Sciatic nerve (tissue), 2 donors: ENCODE data around the gene UNC13B. TPM values are rescaled to one million over a fixed set of nuclear protein-coding genes. Genes with fewer than 3 reads are reported as not detected.
"Not testable (repeated sequence)": the region's sequence is repeated elsewhere in the genome, so short reads cannot be mapped to it uniquely, and the experiment has no call there.

Experiments used
- ATAC-seq: fragments of 200-7000 bp; cut with Tn5 transposase; one replicate; pipeline ENCODE4 v1.9.1; 2020; ENCODE audit warnings: mild to moderate bottlenecking, moderate library complexity
- DNase-seq: peaks from one replicate; pipeline ENCODE4 v3.0.0-alpha.2; 2020; ENCODE audit warnings: low spot score
- intact Hi-C: fragments of 100-400 bp; cut with DNase I; formaldehyde crosslinking; loops from one replicate; pipeline ENCODE4 v1.14.2; 2022
- total RNA-seq: library from RNA; stranded (reverse); fragmentation: NEBNext Ultra II Directional; extraction: Animal tissue kit (Norgen Biotek cat#: 25700); gene quantifications from one replicate; pipeline ENCODE4 v1.2.1, GENCODE V29; 2021
- donor health status: DM: no; HTN: no; CAD: no.
- donor health status: DM: no; HTN: no; CAD: no.

The UNC13B gene
- 36.2 TPM for total RNA-seq

DNA sequence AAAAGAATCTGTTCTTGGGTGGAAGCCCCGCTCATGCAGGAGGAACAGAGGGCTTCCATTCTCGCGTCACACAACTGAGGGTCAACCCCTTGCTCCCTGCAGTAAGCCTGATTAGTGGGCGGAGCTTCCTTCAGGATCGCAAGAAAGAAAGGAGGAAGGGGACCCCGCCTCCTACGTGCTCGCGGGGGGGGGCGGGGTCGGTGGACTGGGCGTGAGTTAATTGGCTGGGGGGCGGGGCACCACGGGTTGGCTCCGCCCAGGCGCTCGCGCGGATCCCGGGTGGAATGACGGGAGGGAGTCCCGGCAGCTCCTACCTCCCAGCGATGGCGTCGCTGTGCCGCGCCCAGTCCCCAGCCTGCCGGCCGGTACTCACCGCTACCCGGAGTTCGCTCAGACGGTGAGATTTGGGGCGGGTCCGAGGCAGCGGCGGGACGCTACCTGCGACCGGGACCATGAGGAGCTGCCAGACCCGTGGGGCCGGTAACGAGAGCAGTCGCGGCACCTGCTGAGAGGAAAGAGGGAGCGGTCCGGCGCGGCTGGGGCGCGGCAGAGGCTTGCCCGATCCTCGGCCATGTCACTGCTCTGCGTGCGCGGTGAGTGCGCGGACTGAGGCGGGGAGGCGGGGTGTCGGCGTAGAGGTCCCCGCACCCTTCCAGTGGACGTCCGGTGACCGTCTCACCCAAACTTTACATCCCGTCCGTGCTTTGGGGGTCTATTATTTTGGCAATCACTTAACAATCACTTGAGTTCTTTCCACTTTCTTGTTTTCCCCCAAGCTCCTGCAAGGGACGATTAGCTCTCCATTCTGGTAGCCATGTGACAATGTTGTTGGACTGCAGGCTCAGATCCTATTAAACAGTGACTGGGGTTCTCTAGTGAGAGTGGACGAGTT lies at the start of gene UNC13B:
Gene UNC13B (plus strand): TSS at position 297 of the 892 bp plus-strand sequence. CDS start 275 bp downstream, at position 572.
- DNase-seq (peak; percentile 97), ATAC-seq (peak; percentile 100)
- intact Hi-C loops, result no loop called here

DNA sequence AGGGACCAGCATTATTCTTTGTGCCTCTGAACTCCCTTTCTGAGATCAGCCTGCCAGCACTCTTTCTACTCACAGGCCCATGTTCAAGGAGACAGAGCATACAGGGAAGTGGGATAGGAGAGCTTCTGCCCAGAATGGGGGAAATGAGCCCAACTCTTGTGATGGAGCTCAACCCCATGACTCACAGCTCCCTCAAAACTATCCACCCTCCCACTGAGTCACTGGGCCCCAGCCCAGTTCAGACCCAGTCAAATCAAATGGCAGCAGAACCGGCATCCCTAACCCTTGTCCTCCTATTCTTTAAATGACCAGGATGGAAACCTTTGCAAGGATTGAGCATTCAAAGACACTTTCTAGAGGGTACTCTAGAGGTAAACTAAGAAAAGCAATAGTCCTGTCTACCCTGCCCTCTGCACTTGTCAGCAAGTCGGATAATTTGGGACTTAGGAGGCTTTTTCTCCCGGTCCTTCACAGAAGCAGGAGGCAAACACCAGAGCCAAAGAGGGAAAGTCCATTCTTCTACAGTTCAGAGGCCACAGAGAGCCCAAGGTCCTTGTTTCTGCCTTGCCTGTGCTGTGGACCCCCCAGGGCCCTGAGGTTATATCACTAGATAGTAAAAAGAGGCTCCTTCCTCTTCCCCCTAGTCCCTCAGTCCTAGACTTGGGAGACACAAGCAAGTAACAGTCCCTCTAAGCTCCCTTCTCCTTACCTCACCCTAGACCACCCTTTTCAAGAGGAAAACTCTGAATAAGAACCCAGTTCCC lies 49.4 kb upstream of the UNC13B start:
- intact Hi-C loops, result no loop called here
- ATAC-seq (no peak), DNase-seq (no peak)

DNA sequence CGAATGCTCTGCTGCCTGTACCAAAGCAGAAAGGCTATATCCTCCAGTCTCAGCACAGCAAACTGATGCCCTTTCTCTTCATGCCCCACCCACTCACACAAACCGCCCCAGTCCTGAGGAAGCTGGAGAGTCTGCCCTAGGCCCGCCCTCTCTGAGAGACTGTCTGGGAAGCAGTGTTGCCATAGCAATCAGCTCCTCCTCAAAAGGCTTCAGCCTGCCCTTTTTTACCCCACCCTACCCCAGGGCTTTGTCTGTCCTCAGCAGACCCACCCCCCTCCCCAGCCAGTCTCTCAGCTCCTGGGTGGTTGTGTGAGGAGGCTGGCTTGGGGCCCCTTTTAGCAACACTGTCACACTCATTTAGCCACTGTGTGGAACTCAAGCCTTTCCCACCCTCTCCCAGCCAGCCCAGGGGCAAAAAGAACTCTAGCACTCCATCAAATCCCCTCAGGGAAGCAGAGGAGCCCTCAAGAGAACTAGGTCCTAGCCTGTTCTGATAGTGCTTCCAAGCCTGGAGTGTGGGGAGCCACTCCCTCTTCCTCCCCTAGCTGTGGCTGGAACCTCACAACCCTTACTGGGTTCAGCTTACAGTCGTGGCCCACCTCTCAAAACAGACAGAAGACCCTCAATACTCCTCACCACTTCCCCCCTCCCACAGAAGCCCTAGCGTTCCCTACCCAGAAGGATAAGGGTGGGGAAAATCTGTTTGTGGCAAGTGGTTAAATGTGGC lies 47.5 kb upstream of the UNC13B start:
- peak; percentile 59 for ATAC-seq
- intact Hi-C loops, result no loop called here
- DNase-seq, result peak; percentile 90

DNA sequence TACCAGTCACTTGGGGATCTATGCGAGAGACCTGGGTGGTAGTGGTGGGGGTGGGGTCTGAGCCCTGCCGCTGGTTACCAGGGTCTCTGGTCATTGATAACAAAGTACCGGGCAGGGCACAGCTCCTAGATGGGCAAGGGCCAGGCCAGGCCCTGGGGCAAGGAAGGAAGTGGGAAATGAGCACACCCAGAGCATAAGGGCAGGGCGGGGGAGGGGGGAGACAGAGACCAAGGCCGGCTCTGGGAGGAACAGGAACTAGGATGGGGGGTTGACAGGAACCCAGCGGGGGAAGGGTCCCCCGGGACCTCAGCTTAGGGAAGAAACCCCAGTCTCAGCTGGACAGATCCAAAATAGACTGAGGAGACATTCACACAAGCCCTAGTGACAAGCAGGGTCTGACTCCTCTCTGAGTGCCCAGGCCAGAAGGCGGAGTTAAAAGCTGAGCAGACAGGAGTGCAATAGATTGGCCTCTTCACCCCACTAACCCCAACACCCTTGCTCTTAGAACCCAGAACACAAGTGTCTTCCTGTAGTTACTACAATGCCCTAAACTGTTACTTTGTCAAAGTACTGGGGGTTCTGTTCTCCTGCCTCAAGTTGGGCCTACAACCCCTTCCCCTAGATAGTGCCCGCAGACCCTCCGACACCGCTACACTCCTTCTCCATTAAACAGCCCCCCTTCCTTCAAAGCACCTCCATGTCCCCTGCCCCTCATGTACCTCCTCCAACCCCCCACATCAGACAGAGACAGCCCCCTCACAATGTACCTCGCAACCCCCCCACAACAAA lies 46.8 kb upstream of the UNC13B start:
- DNase-seq (peak; percentile 79), ATAC-seq (peak; percentile 3)
- intact Hi-C loops, result loop anchor here (5.0 kb wide), 2 partner anchors 147 to 362 kb away; no protein-coding TSS in a partner anchor

- peak; percentile 97 for DNase-seq
- peak; percentile 82 for ATAC-seq
- intact Hi-C loops, result loop anchor here (5.0 kb wide), 2 partner anchors 146 to 361 kb away; no protein-coding TSS in a partner anchor
These were observed 45.9 kb upstream of the UNC13B start, which contains the start of gene ATOSB for GRCh38 chr9:35115680-35116538. Gene ATOSB, minus strand, starts transcription at chr9:35115862. Its CDS starts 7,588 bp downstream, at chr9:35108274.

- intact Hi-C loops, result loop anchor here (5.0 kb wide), 2 partner anchors 146 to 361 kb away; no protein-coding TSS in a partner anchor
- DNase-seq (no peak), ATAC-seq (peak; percentile 6)
These were observed 45.3 kb upstream of the UNC13B start for GRCh38 chr9:35116539-35116897.

GRCh38 chr9:35116898-35117551 lies 44.8 kb upstream of the UNC13B start:
- intact Hi-C loops, result loop anchor here (5.0 kb wide), 2 partner anchors 145 to 360 kb away; no protein-coding TSS in a partner anchor
- ATAC-seq (peak; percentile 87), DNase-seq (peak; percentile 95)

GRCh38 chr9:35134920-35135319 lies 26.9 kb upstream of the UNC13B start:
- intact Hi-C loops, result no loop called here
- ATAC-seq (no peak), DNase-seq (no peak)

GRCh38 chr9:35135988-35136387 lies 25.8 kb upstream of the UNC13B start:
- DNase-seq (no peak), ATAC-seq (no peak)
- intact Hi-C loops, result no loop called here

GRCh38 chr9:35136866-35137265 lies 24.9 kb upstream of the UNC13B start:
- no peak for DNase-seq

DNA sequence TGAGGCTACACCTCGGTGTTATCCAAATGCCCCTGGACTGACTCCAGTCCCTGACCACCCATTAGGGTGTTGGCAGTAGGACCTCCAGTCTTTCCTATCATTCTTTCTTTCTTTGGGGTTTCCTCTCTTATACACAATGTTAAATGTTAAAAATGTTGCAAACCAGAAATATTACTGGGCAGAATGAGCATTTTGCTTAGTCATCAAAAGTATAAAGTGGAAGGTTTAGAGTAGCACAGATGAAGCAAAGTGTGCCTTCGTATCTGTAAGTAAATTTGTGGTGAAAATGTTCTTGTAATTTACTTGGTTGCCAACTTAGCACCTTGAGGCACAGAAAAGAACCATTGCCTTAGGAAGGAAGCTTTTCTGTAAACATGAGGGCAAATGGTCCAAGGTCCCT lies 21.7 kb upstream of the UNC13B start:
- intact Hi-C loops, result loop anchor here (10.0 kb wide), 1 partner anchor 135 kb away; no protein-coding TSS in a partner anchor
- DNase-seq, result no peak
- no peak for ATAC-seq

More at GRCh38 chr9:35136866-35137265, 24.9 kb upstream of the UNC13B start:
- ATAC-seq, result no peak
- intact Hi-C loops, result no loop called here

DNA sequence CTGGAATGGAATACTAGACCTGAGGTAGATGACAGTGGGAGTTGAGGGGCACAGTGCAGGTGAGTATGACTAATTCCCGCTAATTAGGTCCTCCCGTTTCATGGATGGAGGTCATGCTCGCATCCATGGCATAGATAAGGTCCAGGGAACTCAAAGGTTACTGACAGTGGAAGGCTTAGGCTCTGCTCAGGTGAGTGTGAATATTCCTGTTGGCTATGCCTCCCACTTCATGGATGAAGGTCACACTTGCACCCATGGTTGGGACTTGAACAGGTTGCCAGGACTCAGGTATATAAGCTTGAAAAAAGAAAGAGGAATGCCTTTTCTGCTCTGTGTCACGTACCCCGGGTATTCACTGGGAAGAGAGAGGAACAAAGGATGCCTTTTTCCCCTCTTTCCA lies 19.8 kb upstream of the UNC13B start:
- DNase-seq (no peak), ATAC-seq (no peak)
- intact Hi-C loops, result loop anchor here (10.0 kb wide), 1 partner anchor 133 kb away; no protein-coding TSS in a partner anchor

GRCh38 chr9:35147941-35148563 lies 13.8 kb upstream of the UNC13B start:
- intact Hi-C loops, result loop anchor here (10.0 kb wide), 1 partner anchor 127 kb away; no protein-coding TSS in a partner anchor
- ATAC-seq, DNase-seq: not testable (repeated sequence)

DNA sequence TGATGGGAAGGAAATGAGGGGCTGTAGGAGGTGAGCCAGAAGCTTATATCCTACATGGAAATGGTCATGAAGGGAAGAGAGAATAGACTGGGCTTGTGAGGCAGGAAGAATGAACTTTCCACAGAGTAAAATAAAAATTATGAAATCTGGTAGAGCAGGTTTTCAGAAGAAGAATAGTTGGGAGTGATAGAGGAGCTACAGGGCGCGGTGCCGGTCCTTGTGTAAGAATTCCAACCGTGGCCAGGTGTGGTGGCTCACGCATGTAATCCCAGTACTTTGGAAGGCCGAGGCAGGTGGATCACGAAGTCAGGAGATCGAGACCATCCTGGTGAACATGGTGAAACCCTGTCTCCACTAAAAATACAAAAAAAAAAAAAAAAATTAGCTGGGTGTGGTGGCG lies 8.9 kb upstream of the UNC13B start:
- intact Hi-C loops, result no loop called here
- ATAC-seq, result no peak
- DNase-seq, result no peak

GRCh38 chr9:35156781-35157180 lies 5.0 kb upstream of the UNC13B start:
- no peak for DNase-seq
- intact Hi-C loops, result no loop called here

GRCh38 chr9:35157836-35158235 lies 4.0 kb upstream of the UNC13B start:
- intact Hi-C loops, DNase-seq, ATAC-seq: not testable (repeated sequence)

More at GRCh38 chr9:35156781-35157180, 5.0 kb upstream of the UNC13B start:
- ATAC-seq, result no peak
